Gastroesophageal sphincter (tissue), 3 donors: Measurements from ENCODE around the gene CTNNA1.

Source experiments
- CTCF ChIP-seq, 4 experiments: fragments of 200-600 bp in 2 of 4; fragments of 450-650 bp in 2 of 4; sonication (generic) in 1 of 4; IDR thresholded peaks; one replicate each; pipeline ENCODE4 v1.5.1; 2017 to 2019; ENCODE audit warnings: antibody characterized with exemption in 4 of 4, mild to moderate bottlenecking in 2 of 4, moderate library complexity in 2 of 4
- EP300 ChIP-seq: sonication (generic); formaldehyde crosslinking; IDR thresholded peaks from one replicate; pipeline ENCODE4 v1.6.1; 2017; ENCODE audit warnings: antibody characterized with exemption, mild to moderate bottlenecking
- POLR2AphosphoS5 ChIP-seq: sonication (generic); formaldehyde crosslinking; IDR thresholded peaks from one replicate; pipeline ENCODE4 v1.6.1; 2017; ENCODE audit warnings: antibody characterized with exemption

DNA sequence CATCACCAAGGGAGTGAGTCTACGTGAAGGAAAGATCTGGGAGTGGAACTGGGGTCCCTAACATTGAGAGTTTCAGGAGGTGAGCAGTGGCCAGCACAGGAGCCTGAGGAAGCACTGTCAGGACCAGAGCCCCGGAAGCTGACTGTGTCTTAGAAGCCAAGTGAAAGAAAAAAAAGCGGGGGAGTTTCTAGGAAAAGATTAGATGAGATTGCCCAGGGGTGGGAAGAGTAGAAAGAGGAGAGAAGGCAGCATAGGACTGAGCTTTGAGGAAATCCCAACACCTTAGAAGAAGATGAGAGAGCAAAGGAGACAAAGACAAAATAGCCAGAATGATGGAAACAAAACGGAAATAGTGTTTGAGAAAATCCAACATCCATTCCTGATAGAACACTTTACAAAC is 158.9 kb downstream of the CTNNA1 start:
- TF ChIP-seq CTCF (IDR thresholded peaks at IDR 0.05) (no peak), POLR2AphosphoS5 (no peak), EP300 (no peak)
